ENCODE results near the gene ACER2. TPM values are rescaled to one million over a fixed set of nuclear protein-coding genes. Genes with fewer than 3 reads are reported as not detected.
"Not testable (repeated sequence)": the region's sequence is repeated elsewhere in the genome, so short reads cannot be mapped to it uniquely, and the experiment has no call there.

ACER2 gene
- total RNA-seq, 3 donors from 2014 or later: 5.3 to 11.5 (median 11.1) TPM

GRCh38 chr9:19410195-19410503 is 1.3 kb downstream of the ACER2 start:
- Histone ChIP-seq H3K4me3 (no peak overlapping the region), H3K36me3 (ENCODE audit: low read depth) (no peaks in the 10 kb centered on the region), H3K4me1 (ENCODE audit: low read depth) (peaks cover 8% of the 10 kb centered on the region), H3K9me3 (no peaks in the 10 kb centered on the region)
- DNase-seq: no peak
- no peak for TF ChIP-seq CTCF (IDR thresholded peaks at IDR 0.05)
- no peak for ATAC-seq
- intact Hi-C loops (cut with DNase I, micrococcal nuclease): no loop called here

- Histone ChIP-seq H3K4me3 (no peak overlapping the region), H3K4me1 (ENCODE audit: low read depth) (peaks cover 8% of the 10 kb centered on the region), H3K36me3 (ENCODE audit: low read depth) (no peaks in the 10 kb centered on the region), H3K9me3 (no peaks in the 10 kb centered on the region)
- DNase-seq (no peak), ATAC-seq (no peak)
- TF ChIP-seq CTCF (IDR thresholded peaks at IDR 0.05): no peak
- intact Hi-C loops (cut with DNase I, micrococcal nuclease): no loop called here
Measured at GRCh38 chr9:19410594-19410993, 1.8 kb downstream of the ACER2 start.

GRCh38 chr9:19411316-19411715 is 2.5 kb downstream of the ACER2 start:
- TF ChIP-seq CTCF (IDR thresholded peaks at IDR 0.05): no peak
- Histone ChIP-seq H3K9me3 (no peaks in the 10 kb centered on the region), H3K4me3 (no peak overlapping the region), H3K4me1 (ENCODE audit: low read depth) (peaks cover 8% of the 10 kb centered on the region), H3K36me3 (ENCODE audit: low read depth) (no peaks in the 10 kb centered on the region)
- no peak for ATAC-seq
- DNase-seq: no peak
- intact Hi-C loops (cut with DNase I, micrococcal nuclease): no loop called here

- DNase-seq; intact Hi-C loops (cut with DNase I, micrococcal nuclease); H3K9me3 ChIP-seq; H3K4me3 ChIP-seq; H3K4me1 ChIP-seq (ENCODE audit: low read depth); ATAC-seq; H3K36me3 ChIP-seq (ENCODE audit: low read depth): not testable (repeated sequence)
Measured at GRCh38 chr9:19413456-19413855, 4.6 kb downstream of the ACER2 start.

GRCh38 chr9:19416143-19416542 is 7.3 kb downstream of the ACER2 start:
- no peak for TF ChIP-seq CTCF (IDR thresholded peaks at IDR 0.05)
- intact Hi-C loops (cut with DNase I, micrococcal nuclease): no loop called here
- no peaks in the 10 kb centered on the region for H3K4me1 ChIP-seq (ENCODE audit: low read depth)
- no peaks in the 10 kb centered on the region for H3K9me3 ChIP-seq
- no peak overlapping the region for H3K4me3 ChIP-seq
- ATAC-seq: no peak
- no peak for DNase-seq
- no peaks in the 10 kb centered on the region for H3K36me3 ChIP-seq (ENCODE audit: low read depth)

GRCh38 chr9:19420877-19421276 is 12.1 kb downstream of the ACER2 start:
- H3K9me3 ChIP-seq: no peaks in the 10 kb centered on the region
- H3K36me3 ChIP-seq (ENCODE audit: low read depth): no peaks in the 10 kb centered on the region
- no peaks in the 10 kb centered on the region for H3K4me1 ChIP-seq (ENCODE audit: low read depth)
- no peak overlapping the region for H3K4me3 ChIP-seq
- ATAC-seq: peak; percentile 91
- TF ChIP-seq CTCF (IDR thresholded peaks at IDR 0.05): no peak
- DNase-seq: no peak
- intact Hi-C loops (cut with DNase I, micrococcal nuclease): no loop called here

All from mucosa of descending colon (tissue), 3 donors.